Measurements from ENCODE around the gene GRIA4.

DNA sequence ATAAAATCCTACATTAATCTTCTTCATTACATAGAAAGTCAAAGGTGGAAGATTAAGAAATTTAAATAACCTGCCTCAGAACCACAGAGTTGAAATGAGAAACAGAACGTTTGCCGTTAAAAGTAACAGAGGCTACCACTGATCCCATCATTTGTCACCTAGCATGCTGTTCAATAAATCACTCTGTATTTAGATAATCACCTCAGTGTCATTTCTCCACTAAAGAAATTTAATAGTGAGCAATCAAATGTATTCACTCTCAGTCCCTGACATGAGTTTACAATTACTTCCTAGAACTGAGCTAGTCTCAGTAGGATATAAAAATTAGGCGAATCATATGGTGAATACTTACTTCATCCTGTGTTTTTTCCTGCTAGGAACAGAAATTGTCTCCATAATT, 242.5 kb downstream of the GRIA4 start:
- TF ChIP-seq, protein P1, sequence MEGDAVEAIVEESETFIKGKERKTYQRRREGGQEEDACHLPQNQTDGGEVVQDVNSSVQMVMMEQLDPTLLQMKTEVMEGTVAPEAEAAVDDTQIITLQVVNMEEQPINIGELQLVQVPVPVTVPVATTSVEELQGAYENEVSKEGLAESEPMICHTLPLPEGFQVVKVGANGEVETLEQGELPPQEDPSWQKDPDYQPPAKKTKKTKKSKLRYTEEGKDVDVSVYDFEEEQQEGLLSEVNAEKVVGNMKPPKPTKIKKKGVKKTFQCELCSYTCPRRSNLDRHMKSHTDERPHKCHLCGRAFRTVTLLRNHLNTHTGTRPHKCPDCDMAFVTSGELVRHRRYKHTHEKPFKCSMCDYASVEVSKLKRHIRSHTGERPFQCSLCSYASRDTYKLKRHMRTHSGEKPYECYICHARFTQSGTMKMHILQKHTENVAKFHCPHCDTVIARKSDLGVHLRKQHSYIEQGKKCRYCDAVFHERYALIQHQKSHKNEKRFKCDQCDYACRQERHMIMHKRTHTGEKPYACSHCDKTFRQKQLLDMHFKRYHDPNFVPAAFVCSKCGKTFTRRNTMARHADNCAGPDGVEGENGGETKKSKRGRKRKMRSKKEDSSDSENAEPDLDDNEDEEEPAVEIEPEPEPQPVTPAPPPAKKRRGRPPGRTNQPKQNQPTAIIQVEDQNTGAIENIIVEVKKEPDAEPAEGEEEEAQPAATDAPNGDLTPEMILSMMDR (IDR thresholded peaks at IDR 0.05) = no peak
- TF ChIP-seq POLR2A (IDR thresholded peaks at IDR 0.05) = no peak
